ENCODE data around the gene HECTD1.
"Not testable (repeated sequence)": the region's sequence is repeated elsewhere in the genome, so short reads cannot be mapped to it uniquely, and the experiment has no call there.

HECTD1 gene

DNA sequence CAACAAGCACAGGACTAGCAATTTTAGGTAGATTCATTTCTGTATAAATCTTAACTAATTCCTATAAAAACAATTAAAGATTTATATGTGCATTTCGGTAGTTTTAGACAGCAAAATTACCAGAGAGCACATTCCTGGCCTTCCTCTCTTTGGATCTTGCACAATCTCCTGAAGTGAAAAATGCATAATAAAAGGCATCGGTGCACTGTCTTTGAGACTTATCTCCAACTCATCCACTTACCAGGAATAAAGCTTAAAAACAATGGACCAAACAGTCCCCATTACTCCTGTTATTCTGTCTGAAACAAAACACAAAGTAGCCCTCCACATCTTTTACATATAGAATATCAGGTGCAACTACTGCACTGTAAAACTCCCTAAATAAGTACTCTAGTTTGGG, 69.3 kb downstream of the HECTD1 start:
- no peak for DNase-seq

DNA sequence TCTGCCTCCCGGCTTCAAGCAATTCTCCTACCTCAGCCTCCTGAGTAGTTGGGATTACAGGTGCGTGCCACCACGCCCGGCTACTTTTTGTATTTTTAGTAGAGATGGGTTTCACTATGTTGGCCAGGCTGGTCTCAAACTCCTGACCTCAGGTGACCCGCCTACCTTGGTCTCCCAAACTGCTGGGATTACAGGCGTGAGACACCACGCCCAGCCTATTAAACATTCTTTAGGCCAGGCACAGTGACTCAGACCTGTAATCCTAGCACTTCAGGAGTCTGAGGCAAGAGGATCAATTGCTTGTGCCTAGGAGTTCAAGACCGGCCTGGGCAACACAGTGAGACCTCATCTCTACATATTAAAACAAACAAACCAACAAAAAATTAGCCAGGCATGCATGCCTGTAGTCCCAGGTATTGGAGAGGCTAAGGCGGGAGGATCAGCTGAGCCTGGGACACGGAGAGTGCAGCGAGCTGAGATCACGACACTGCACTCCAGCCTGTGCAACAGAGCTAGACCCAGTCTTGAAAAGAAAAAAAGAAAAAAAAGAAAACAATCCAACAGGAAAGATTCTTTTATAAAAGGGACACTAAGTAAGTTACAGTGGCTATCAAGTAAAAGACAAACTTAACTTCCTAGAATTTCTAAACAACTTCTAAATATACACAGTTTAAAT, 70.2 kb downstream of the HECTD1 start:
- no peak for DNase-seq

DNA sequence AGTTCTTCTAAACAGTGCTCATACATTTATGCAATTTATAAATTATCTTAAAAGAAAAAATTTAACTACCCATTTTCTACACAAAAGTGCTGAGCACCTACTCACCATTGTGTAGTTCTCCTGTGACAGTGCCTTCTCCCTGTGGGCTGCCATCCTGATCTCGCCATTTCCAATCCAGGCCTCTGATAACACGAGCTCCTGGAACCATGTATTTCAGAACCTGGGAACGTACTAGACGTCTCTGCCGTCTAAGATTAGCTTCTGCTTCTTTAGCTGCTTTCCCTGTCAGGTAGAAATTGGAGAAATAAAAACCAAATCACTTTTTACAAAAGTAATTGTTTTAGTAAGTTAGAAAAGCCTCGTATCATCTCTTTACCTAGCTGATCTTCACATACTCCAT, 74.5 kb downstream of the HECTD1 start:
- no peak for DNase-seq

DNA sequence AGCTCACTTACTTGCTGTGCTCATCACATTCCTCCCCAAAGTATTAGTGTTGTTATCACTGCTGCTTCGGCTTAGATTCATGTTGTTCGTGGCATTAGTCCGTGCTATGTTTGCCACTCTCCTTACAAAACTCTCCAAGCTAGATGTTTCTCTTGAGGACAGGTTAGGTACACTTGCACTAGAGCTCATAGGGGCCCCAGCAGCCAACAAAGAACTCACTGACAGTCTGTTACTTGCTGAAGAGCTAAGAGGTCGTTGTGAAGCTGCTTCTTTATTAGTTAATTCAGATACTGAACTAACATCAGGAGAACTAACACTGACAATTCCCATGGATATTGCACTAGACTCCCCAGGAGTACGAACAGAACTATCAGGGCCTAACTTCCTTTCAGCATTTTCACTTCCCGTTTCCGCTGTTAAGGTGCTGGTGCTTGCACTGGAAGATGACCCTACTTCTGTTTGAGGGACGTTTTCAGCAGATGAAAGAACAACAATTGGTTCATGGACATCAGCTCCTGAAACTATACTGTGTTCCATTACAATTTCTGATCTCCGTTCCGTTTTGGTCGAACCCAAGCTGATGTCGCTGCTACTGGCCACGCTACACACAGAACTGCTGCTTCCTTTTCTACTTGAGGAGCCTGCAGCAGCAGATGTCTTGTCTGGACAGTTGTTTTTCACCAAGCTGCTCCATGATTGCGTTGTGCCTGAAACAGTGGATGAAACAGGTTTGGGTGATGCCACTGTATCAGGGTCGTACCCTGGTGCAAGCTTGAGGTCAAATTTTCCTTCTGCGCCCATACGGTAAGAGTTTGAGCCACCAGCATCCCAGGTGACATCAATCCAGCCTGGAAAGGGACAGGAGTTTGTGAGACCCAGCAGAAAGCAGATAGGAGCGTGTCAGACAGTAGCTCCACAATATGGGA, 78.7 kb downstream of the HECTD1 start:
- DNase-seq: no peak

DNA sequence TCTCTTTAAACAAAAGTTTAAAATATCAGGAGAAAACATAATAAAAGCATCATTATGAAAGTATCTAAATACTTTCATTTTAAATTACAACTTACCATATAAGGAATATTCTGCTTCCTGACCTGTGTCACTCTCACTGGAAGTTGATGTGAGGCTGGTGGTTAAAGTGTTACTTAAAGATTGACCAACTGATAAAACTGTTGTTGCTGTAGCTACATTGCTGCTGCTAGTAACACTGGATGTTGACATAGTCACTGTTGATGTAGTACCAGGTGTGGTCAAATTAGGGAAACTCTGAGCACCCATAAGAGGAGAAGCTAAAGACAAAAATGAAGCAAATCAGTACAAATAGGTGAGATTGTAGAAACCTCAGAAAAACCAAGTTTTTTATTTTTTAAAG, 79.9 kb downstream of the HECTD1 start:
- DNase-seq: peak in 1 of 3 experiments; percentile 9

DNA sequence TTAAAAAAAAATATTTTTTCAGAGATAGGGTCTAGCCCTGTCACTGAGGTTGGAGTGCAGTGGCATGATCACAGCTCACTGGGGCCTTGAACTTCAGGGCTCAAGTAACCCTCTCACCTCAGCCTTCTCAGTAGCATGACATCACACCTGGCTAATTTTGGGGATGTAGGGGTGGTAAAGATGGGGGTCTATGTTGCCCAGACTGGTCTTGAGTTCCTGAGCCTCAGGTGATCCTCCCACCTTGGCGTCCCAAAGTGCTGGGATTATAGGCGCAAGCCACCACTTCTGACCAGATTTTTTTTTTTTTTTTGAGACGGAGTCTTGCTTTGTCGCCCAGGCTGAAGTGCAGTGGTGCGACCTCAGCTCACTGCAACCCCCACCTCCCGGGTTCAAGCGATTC, 80.9 kb downstream of the HECTD1 start:
- DNase-seq: no peak

DNA sequence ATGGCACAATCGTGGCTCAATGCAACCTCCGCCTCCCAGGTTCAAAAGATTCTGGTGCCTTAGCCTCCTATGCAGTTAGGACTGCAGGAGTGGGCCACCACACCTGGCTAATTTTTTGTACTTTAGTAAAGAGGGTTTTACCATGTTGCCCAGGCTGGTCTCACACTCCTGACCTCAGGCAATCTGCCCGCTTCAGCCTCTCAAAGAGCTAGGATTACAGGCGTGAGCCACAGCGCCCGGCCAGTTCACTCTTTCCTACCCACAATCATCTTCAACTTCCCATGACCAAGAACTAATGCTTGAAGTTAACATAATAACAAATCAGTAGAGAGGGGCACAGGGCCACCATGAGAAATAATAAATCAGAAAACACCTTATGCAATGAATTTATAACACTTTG, 82.4 kb downstream of the HECTD1 start:
- DNase-seq: no peak

DNA sequence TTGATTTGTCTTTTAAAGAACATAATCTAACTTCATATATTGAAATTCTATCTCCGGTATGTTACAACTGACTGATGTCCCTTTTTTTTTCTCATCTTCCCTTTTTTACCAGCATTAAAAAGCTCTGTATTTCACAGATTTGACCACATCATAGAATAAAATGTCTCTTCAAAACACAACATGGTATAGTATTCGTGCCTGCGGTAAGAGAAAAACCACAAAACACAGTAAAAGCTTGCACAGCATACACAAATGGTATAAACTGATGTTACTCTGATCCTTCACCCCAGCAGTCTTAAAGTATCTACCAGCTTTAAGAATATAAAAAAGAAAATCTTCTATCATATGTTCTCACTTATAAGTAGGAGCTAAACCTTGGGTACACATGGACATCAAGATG, 83.4 kb downstream of the HECTD1 start:
- no peak for DNase-seq

DNA sequence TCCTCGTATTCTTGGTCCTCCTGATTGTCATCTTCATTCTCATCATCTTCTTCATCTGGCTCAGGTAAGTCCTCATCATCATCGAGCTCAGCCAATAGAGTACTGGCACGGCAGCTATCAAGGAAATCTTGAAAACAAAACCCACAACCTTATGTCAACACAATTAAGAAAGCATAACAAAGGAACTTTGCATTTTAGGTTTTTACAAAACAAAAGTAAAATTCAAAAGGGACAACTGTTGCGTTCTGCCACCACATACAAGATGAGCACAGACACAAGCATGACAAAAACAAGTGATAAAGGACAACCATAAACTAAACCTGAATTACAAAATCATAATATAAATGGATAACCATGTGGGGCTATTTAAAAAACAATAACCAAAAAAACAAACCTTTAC, 84.7 kb downstream of the HECTD1 start:
- no peak for DNase-seq

DNA sequence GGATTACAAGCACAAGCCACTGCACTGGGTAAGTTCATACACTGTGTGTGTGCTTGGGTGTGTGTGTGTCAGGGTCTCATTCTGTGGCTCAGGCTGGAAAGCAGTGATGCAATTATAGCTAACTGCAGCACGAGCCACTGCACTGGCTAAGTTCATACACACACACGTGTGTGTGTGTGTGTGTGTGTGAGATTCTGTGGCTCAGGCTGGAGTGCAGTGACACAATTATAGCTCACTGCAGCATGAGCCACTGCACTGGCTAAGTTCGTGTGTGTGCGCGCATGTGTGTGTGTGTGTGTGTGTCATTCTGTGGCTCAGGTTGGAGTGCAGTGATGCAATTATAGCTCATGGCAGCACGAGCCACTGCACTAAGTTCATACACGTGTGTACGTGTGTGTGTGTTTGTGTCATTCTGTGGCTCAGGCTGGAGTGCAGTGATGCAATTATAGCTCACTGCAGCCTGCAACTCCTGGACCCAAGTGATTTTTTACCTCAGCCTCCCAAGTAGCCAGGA, 85.4 kb downstream of the HECTD1 start:
- DNase-seq: no peak

DNA sequence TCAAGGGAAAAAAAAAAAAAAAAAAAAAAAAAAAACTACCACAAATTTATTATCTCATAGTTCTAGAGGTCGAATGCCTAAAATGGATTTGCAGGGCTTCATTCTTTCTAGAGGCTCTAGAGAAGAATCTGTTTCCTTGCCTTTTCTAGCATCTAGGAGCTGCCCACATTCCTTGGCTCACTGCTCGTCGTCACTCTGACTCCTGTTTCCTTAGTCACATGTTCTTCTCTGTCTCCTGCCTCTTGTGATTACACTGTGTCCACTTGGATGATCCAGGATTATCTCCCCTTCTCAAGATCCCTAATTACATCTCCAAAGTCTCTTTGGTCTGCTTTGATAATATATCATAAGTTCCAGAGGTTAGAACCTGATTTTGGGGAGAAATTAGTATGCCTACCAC, 88.7 kb downstream of the HECTD1 start:
- no peak for DNase-seq

DNA sequence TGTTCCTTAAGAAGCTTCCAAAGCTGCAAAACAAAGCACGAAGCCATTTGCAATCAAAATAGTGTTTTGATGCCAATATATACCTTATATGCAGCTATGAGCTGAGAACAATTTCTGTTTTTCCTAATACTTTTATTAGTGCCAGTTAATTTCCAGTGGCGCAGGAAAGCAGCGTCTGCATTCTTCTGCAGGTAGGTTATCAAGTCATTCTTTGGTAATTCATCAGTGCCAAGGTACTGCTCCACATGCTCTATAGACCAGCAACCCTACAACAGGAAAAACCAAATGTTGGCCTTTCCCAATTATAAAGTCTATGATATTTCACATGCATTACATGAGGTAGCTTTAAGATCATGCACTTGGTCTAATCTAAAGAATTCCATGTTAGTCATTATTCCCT, 93.8 kb downstream of the HECTD1 start:
- DNase-seq: no peak

DNA sequence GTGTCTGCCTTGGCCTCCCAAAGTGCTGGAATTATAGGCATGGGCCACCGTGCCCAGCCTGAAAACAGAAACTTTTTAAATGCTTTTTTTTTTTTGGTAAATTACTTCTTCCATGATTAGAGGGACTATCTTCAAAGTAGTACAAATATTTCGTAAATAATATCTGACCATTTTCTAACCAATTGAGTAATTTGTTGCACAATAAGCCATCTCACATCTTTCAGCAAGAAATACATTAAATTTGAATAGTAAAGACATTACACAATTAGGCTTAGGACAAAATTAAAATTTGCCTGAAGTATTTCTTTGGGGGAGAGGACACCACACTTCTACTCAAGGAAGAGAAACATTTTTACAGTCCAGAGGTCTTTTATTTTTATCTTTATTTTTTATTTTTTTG, 96.7 kb downstream of the HECTD1 start:
- DNase-seq: no peak

DNA sequence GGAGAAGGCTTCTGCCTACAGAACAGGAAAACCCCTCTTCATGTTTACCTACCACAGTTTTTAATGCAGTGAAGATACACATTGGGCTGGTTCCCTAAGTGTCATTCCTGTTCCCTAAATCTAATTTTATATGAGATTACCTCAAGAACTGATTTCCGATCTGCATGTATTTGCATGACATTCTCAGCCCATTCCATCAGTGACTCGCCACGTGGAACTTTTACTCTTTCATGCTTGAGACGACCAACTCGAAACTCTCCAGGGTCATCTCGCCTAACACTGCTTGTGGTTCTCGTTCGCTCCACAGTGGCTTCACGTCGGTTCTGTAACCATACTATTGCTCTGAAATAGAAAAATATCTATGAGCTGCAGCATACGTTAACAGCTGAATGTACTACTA, 98.3 kb downstream of the HECTD1 start:
- DNase-seq: no peak

DNA sequence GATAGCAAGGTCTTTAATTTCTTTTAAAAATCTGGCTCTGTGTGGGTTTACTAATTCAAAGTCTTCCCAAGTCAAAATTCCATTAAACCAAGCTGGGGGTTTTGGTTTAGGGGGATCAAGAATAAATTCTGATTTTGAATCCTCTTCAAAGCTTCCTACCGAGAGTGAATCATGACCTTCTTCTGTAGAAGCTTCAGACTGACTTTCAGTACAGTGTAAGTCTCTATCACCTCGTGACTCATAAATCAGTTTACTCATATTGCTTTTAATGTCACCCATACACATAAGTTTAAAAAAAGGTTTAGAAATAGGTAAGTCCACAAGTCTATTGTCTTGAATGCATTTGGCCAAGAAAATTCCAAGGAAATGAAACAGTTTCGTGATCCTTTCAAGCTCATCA, 100.8 kb downstream of the HECTD1 start:
- DNase-seq: no peak

DNA sequence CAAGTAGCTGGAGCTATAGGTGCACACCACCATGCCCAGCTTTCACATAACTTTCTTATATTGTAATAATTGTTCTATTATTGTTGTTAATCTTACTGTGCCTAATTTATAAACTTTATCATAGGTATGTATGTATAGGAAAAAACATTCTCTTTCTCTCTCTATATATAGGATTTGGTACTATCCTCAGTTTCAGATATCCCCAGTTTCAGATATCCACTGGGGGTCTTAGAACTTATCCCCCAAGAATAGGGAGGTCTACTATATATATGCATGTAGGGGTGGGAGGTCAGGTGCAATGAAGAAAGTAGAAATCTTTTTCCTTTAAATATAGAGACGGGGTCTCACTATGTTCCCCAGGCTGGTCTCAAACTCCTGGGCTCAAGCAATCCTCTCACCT, 110.5 kb downstream of the HECTD1 start:
- no peak for DNase-seq

DNA sequence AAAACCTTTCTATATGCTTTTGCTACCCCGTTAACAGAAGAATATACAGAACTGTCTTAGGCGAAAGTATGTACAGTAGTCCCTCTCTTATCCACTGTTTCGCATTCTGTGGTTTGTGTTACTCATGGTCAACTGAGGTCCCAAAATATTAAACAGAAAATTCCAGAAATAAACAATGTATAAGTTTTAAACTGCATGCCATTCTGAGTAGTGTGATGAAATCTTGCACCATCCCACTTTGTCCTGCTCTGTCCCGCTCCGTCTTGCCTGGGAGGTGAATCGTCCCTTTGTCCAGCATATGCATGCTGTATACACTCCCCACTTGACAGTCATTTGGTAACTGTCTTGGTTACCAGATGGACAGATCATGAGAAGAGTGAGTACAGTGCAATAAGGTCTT, 111.3 kb downstream of the HECTD1 start:
- DNase-seq: no peak

DNA sequence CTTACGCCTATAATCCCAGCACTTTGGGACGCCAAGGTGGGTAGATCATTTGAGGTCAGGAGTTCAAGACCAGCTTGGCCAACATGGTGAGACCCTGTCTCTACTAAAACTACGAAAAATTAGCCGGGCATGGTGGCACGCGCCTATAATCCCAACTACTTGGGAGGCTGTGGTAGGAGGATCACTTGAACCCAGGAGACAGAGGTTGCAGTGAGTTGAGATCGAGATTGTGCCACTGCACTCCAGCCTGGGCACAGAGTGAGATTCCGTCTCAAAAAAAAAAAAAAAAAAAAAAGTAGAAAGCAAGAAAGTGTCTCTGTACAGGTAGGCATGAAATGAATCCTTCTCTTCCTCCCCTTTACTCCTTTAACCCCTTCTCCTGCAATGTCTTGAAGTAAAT, 111.8 kb downstream of the HECTD1 start:
- not testable (repeated sequence) for DNase-seq

DNA sequence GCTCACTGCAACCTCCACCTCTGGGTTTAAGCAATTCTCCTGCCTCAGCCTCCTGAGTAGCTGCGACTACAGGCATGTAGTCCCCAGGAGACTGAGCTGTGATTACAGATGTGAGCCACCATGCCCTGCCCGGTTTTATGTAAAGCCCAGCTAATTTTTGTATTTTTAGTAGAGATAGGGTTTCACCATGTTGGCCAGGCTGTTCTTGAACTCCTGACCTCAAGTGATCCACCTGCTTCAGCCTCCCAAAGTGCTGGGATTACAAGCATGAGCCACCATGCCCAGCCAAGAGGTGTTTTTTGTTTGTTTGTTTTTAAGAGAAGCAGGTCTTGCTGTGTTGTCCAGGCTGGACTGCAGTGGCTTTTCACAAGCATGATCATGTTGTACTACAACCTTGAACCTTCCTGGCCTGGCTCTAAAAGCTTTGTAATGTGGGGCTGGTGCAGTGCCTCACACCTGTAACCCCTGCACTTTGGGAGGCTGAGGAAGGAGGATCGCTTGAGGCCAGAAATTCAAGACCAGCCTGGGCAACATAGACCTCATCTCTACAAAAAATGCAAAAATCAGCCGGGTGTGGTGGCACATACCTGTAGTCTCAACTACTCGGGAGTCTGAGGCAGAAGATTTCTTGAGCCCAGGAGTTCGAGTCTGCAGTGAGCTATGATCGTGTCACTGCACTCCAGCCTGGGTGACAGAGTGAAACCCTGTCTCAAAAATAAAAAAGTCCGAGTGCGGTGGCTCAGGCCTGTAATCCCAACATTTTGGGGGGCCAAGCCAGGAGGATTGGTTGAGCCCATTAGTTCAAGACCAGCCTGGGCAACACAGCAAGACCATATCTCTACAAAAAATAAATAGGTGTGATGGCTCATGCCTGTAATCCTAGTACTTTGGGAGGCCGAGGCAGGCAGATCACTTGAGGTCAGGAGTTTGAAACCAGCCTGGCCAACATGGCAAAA, 113.4 kb downstream of the HECTD1 start:
- DNase-seq: not testable (repeated sequence)

DNA sequence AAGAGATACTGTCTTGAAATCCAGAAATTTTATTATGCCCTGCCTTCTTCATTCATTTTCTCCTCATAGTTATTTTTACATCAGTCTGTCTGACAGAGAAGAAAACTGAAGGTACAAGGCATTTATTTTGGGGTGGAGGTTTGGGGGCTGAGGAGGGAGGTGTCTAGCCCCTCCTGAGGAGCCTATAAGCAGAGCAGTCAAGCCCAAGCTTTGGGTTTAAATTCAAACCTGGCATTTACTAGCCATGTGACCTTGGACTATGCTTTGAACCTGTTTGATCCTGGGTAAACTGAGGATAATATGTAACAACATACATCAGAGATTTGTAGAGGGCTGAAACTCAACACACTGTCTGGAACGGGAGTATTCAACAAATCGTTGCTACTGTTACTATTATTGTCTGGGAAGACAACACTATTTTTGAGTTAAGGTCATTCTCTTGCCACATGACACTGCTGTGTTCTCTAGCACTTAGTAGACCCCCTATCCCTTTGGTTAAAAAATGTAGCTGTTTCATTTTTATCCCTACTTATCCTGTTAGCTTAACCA, 115.4 kb downstream of the HECTD1 start:
- no peak for DNase-seq

DNA sequence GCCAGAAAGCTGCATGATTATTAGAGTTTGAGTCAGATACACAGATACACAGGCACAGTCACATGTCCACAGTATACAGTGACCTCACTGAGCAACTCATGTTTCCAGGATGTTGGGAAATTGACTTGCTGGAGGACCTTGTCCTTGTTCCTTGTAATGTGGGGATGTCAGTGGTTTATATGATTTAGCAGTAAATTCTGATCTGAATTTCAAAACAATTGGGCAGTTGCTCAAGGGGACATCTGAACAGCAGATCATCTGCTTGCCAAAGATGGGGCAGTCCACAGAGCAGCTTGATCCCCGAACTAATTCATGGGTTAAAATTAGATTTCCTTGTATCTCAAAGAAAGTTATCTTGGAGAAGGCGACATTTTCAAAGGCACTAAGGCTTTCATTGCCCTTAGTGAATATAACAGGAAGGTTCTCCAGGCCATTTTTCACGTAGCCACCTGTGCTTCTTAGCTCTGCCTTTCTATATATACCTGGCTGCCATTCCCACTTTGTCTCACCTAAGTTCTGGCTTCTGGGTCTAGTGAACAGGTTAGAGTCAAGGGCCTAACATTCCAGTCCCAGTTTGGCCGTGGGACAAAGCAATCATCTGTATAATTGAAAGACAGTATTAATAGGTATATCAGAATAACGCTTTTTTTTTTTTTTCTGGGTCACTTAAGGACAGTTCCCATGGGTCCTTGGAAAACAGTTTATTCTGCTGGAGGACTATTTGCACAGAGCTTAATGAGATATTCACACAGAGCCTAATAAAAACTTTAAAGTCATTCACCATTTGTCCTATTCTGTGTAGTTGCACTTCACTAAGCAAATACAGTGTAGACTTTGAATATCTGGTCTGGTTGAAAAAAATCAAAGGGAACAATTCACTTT, 116.5 kb downstream of the HECTD1 start:
- peak in 2 of 3 experiments; percentile 22 to 73 for DNase-seq

DNA sequence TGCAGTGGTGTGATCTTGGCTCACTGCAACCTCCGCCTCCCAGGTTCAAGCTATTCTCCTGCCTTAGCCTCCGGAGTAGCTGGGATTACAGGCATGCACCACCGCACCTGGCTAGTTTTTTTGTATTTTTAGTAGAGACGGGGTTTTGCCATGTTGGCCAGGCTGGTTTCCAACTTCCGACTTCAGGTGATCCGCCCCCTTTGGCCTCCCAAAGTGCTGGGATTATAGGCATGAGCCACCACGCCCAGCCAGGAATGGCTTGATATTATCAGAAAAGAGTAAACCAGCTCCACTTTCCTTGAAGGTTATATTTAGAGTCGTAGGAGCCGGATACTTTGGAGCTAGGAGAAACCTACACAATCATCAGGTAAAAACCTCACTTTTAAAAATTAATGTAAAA, 121.1 kb downstream of the HECTD1 start:
- not testable (repeated sequence) for DNase-seq

All from NCI-H1417 (cell line).